PC-3 (cell line): ENCODE data around the gene MRPL1.

Experiments used
- CTCF ChIP-seq: fragments of 300-600 bp; sonication (generic); conservative IDR thresholded peaks from 2 replicates; pipeline ENCODE4 v1.5.1; 2017; ENCODE audit warnings: antibody characterized with exemption, low read depth, mild to moderate bottlenecking, low read length
- EZH2 ChIP-seq: fragments of 300-600 bp; sonication (generic); IDR thresholded peaks from one replicate; pipeline ENCODE4 v1.6.1; 2017; ENCODE audit warnings: antibody characterized with exemption, mild to moderate bottlenecking, low read length; ENCODE audit not compliant: unreplicated experiment
- EZH2phosphoT487 ChIP-seq: fragments of 300-600 bp; sonication (generic); IDR thresholded peaks from 2 replicates; pipeline ENCODE4 v1.6.1; 2018; ENCODE audit warnings: mild to moderate bottlenecking, antibody characterized with exemption, low read length, borderline replicate concordance

- no peak for TF ChIP-seq EZH2phosphoT487
- no peak for TF ChIP-seq EZH2
- TF ChIP-seq CTCF = no peak
These were observed 35.3 kb upstream of the MRPL1 start for GRCh38 chr4:77827343-77827742.
